ENCODE measurements around the gene KIF20A.

- no peak for TF ChIP-seq EZH2 (IDR thresholded peaks at IDR 0.05; ENCODE audit: low read depth, unreplicated experiment)
- no peak for TF ChIP-seq CTCF (conservative IDR thresholded peaks at IDR 0.05; ENCODE audit: low read depth in 2 of 2)
- no peak for TF ChIP-seq POLR2AphosphoS5 (IDR thresholded peaks at IDR 0.05; ENCODE audit: low read depth)
- TF ChIP-seq CREB1 (CRISPR knock-in tag; IDR thresholded peaks at IDR 0.05; ENCODE audit: low read depth) = no peak
- no peak for TF ChIP-seq EZH2phosphoT487 (IDR thresholded peaks at IDR 0.05; ENCODE audit: unreplicated experiment)
- TF ChIP-seq STAT1 (IDR thresholded peaks at IDR 0.05; ENCODE audit: unreplicated experiment) = no peak
- TF ChIP-seq ZNF331 (CRISPR knock-in tag; IDR thresholded peaks at IDR 0.05; ENCODE audit: low read depth) = no peak
Measured at GRCh38 chr5:138148811-138149210, 30.1 kb upstream of the KIF20A start.
